ENCODE measurements around the gene FUS.

DNA sequence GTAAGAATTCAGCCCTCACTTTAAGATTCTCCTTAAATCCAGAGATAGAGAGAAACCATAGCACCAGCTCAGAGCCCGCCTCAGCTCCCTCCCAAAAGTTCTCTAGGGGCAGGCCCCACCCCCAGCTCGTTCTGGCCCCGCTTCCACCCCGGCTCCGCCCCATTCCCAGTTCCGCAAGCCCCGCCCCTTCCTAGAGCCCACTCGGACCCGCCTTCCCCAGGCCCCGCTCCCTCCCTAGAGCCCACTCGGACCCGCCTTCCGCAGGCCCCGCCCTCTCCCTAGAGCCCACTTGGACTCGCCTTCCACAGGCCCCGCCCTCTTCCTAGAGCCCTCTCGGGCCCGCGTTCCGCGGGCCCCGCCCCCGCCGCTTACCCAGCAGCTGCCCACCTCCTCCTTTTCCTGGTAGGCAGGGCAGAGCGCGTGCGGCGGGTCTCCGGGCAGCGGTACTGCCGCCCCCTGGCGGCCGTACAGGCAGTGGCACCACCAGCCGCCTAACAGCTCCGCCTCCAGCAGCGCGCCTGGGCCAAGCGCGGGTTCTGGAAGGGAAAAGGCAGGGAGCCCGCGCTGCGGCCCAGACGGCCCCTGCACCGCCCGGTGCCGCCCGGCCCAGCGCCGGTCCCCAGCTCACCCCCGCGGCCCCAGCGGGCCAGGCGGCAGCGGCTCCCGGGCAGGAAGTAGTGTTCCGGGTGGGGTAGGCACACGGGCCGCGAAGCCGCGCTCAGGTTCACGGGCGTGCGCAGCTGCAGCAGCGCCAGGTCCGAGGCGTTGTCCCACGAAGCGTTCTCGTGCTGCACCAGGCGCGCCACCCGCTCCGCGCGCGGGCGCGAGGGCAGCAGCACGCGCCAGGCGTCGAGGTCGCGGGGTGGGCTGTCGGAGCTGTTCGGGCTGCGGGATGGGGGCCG lies 37.6 kb upstream of the FUS start:
- peak; percentile 29 for TF ChIP-seq HNF4A (CRISPR knock-in tag; IDR thresholded peaks at IDR 0.05)
- no peak for TF ChIP-seq FOXA3 (CRISPR knock-in tag; IDR thresholded peaks at IDR 0.05)

All from HepG2 (cell line).